Jurkat, Clone E6-1 (cell line): ENCODE results near the gene DHX57.
A peak's percentile ranks its signal among the peaks of the same experiment; 100 is the strongest.
"Not testable (repeated sequence)": the region's sequence is repeated elsewhere in the genome, so short reads cannot be mapped to it uniquely, and the experiment has no call there.

ENCODE experiments used
- DNase-seq: peaks from one replicate; pipeline ENCODE4 v3.0.0-alpha.2; 2011; ENCODE audit warnings: low read depth, low spot score
- H3K4me3 ChIP-seq: 2 replicates; pipeline ENCODE4 v1.5.1; 2011; ENCODE audit warnings: mild to moderate bottlenecking, low read length, control low read depth, moderate library complexity

The DHX57 gene

GRCh38 chr2:38871432-38871831 is 4.3 kb downstream of the DHX57 start:
- H3K4me3 ChIP-seq = no peak overlapping the region
- no peak for DNase-seq

GRCh38 chr2:38866773-38867443 is 8.8 kb downstream of the DHX57 start:
- DNase-seq = no peak
- no peak overlapping the region for H3K4me3 ChIP-seq

- no peak for DNase-seq
- no peak overlapping the region for H3K4me3 ChIP-seq
Measured at GRCh38 chr2:38863061-38863695, 12.6 kb downstream of the DHX57 start.

GRCh38 chr2:38862476-38862875 is 13.3 kb downstream of the DHX57 start:
- no peak overlapping the region for H3K4me3 ChIP-seq
- DNase-seq = no peak

- H3K4me3 ChIP-seq = no peak overlapping the region
- no peak for DNase-seq
Measured at GRCh38 chr2:38856165-38856564, 19.6 kb downstream of the DHX57 start.

GRCh38 chr2:38850045-38850444 is 25.7 kb downstream of the DHX57 start:
- no peak for DNase-seq
- no peak overlapping the region for H3K4me3 ChIP-seq

GRCh38 chr2:38836791-38837190 is 38.9 kb downstream of the DHX57 start:
- no peak overlapping the region for H3K4me3 ChIP-seq
- DNase-seq = no peak

- no peak overlapping the region for H3K4me3 ChIP-seq
- no peak for DNase-seq
Measured at GRCh38 chr2:38835990-38836389, 39.7 kb downstream of the DHX57 start.

GRCh38 chr2:38835015-38835601 is 40.6 kb downstream of the DHX57 start:
- no peak overlapping the region for H3K4me3 ChIP-seq
- DNase-seq = peak; percentile 4

GRCh38 chr2:38830526-38831159 is 45.1 kb downstream of the DHX57 start:
- DNase-seq = no peak
- H3K4me3 ChIP-seq = no peak overlapping the region

- no peak for DNase-seq
Measured at GRCh38 chr2:38829971-38830370, 45.8 kb downstream of the DHX57 start.

GRCh38 chr2:38828460-38828859 is 47.3 kb downstream of the DHX57 start:
- DNase-seq = no peak
- no peak overlapping the region for H3K4me3 ChIP-seq

More at GRCh38 chr2:38829971-38830370, 45.8 kb downstream of the DHX57 start:
- H3K4me3 ChIP-seq = no peak overlapping the region

- not testable (repeated sequence) for H3K4me3 ChIP-seq, DNase-seq
Measured at GRCh38 chr2:38827539-38828145, 48.1 kb downstream of the DHX57 start.

GRCh38 chr2:38825956-38826355 is 49.8 kb downstream of the DHX57 start:
- no peak for DNase-seq
- H3K4me3 ChIP-seq = no peak overlapping the region

GRCh38 chr2:38824906-38825305 is 50.8 kb downstream of the DHX57 start:
- no peak for DNase-seq
- no peak overlapping the region for H3K4me3 ChIP-seq

GRCh38 chr2:38823386-38823785 is 52.3 kb downstream of the DHX57 start:
- no peak overlapping the region for H3K4me3 ChIP-seq
- no peak for DNase-seq

GRCh38 chr2:38818565-38818964 is 57.2 kb downstream of the DHX57 start:
- no peak overlapping the region for H3K4me3 ChIP-seq
- DNase-seq = no peak

GRCh38 chr2:38815936-38816335 is 59.8 kb downstream of the DHX57 start:
- no peak overlapping the region for H3K4me3 ChIP-seq
- DNase-seq = no peak

GRCh38 chr2:38810488-38810887 is 65.2 kb downstream of the DHX57 start:
- H3K4me3 ChIP-seq = no peak overlapping the region
- no peak for DNase-seq

- H3K4me3 ChIP-seq = no peak overlapping the region
- DNase-seq = no peak
Measured at GRCh38 chr2:38808677-38809076, 67.1 kb downstream of the DHX57 start.
